HG03457 (cell line): ENCODE data around the gene JAG2.

Experiments
- ATAC-seq: cut with Tn5 transposase; IDR thresholded peaks from one replicate; pipeline ENCODE4 v1.9.1; 2021; ENCODE audit warnings: moderate number of reproducible peaks; ENCODE audit not compliant: unreplicated experiment

Gene JAG2

GRCh38 chr14:105204206-105204930 lies 35.8 kb upstream of the JAG2 start:
- no peak for ATAC-seq

GRCh38 chr14:105203701-105204100 lies 35.1 kb upstream of the JAG2 start:
- no peak for ATAC-seq

GRCh38 chr14:105203057-105203531 lies 34.5 kb upstream of the JAG2 start:
- ATAC-seq, result no peak

- no peak for ATAC-seq
Measured at GRCh38 chr14:105201925-105202513, 33.4 kb upstream of the JAG2 start.

GRCh38 chr14:105201156-105201924 lies 32.8 kb upstream of the JAG2 start:
- no peak for ATAC-seq

- no peak for ATAC-seq
Measured at GRCh38 chr14:105200641-105201040, 32.1 kb upstream of the JAG2 start.

GRCh38 chr14:105200074-105200473 lies 31.5 kb upstream of the JAG2 start:
- ATAC-seq, result no peak

GRCh38 chr14:105199093-105199492 lies 30.5 kb upstream of the JAG2 start:
- no peak for ATAC-seq

- no peak for ATAC-seq
Measured at GRCh38 chr14:105198588-105198987, 30.0 kb upstream of the JAG2 start.

- ATAC-seq, result no peak
Measured at GRCh38 chr14:105197211-105197641, 28.6 kb upstream of the JAG2 start.

GRCh38 chr14:105196265-105196960 lies 27.8 kb upstream of the JAG2 start:
- no peak for ATAC-seq

GRCh38 chr14:105195522-105196264 lies 27.1 kb upstream of the JAG2 start:
- ATAC-seq, result no peak

- ATAC-seq, result no peak
Measured at GRCh38 chr14:105195051-105195450, 26.5 kb upstream of the JAG2 start.

GRCh38 chr14:105193916-105194782 lies 25.6 kb upstream of the JAG2 start:
- no peak for ATAC-seq

GRCh38 chr14:105192866-105193731 lies 24.5 kb upstream of the JAG2 start:
- no peak for ATAC-seq

GRCh38 chr14:105187935-105188524 lies 19.5 kb upstream of the JAG2 start:
- no peak for ATAC-seq

- no peak for ATAC-seq
Measured at GRCh38 chr14:105187116-105187515, 18.5 kb upstream of the JAG2 start.

- ATAC-seq, result no peak
Measured at GRCh38 chr14:105185973-105186372, 17.4 kb upstream of the JAG2 start.
